NCI-H2107 treated with DMSO at 0.1 percent for 48 hours (cell line): ENCODE data around the gene VWA3B.
"Not testable (repeated sequence)": the region's sequence is repeated elsewhere in the genome, so short reads cannot be mapped to it uniquely, and the experiment has no call there.

ENCODE experiments used
- DNase-seq: peaks from one replicate; lab custom pipeline; 2025; ENCODE audit not compliant: unreplicated experiment; lab: John Stamatoyannopoulos, UW

The VWA3B gene

DNA sequence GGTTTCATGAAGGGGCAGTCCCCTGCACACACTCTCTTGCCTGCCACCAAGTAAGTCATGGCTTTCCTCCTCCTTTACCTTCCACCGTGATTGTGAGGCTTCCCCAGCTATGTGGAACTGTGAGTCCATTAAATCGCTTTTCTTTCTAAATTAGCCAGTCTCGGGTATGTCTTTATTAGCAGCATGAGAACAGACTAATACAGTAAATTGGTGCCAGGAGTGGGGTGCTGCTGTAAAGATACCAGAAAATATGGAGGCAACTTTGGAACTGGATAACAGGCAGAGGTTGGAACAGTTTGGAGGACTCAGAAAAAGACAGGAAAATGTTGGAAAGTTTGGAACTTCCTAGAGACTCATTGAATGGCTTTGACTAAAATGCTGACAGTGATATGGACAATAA, 233.2 kb downstream of the VWA3B start:
- not testable (repeated sequence) for DNase-seq

DNA sequence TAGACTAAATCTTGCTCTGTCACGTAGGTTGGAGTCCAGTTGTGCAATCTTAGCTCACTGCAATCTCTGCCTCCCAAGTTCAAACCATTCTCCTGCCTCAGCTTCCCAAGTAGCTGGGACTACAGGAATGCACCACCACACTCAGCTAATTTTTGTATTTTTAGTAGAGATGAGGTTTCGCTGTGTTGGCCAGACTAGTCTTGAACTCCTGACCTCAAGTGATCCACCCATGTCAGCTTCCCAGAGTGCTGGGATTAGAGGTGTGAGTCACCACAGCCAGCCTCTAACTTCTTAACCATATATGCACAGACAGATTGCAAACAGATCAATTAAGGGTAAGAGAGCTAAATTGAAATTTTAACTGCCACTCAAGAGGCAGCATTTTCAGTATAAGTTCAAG, 237.2 kb downstream of the VWA3B start:
- no peak for DNase-seq

DNA sequence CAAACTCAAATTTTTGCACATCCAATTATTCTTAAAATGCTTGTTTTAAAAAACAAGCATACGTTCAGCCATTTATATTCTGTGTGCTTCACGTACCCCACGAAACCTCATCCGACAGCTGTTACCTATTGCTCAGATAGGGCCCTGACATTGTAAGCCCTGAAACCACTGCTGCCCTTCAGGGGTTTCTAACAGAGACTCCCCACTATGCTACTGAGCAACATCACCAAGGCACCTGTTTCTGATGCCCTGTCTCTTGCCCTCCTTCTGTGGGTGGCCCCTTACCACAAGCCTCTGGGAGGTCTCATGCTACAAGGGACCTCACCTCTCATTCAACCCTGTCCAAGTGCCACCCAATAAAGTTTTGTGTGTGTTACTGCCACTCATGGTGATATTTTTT, 240.8 kb downstream of the VWA3B start:
- DNase-seq, result no peak

DNA sequence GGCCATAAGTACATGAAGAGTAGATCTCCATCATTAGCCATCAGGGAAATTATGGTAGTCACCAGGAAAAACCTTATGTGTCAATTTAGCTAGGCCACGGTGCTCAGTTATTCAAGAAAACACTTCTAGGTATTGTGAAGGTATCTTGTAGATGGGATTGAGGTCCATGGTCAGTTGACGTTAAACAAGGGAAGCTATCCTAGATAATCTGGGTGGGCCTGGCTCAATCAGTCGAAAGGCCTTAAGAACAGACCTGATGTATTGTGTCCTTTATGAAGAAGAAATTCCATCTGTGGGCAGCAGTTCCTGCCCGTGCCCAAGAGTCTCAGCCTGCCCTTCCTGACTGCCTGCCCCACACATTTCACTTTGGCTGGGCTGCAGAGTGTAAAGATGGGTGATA, 242.6 kb downstream of the VWA3B start:
- no peak for DNase-seq

DNA sequence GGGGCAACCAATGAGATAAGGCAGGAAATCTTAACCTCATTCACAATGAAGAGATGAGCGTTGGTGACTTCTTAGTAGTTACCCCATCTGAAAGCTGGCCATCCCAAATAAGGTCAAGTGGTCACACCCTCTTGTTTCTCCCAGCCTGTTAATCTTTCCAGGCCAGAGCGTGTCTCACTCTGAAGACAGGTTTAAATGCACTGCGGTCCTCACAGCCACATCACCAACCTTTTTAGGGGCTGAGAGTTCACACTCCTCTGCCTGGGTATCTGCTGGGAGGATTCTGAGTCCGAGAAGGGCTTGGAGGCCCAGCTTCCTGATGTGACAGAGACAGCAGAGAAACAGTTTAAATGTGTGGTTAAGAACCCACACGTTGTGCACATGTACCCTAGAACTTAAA, 246.0 kb downstream of the VWA3B start:
- no peak for DNase-seq

DNA sequence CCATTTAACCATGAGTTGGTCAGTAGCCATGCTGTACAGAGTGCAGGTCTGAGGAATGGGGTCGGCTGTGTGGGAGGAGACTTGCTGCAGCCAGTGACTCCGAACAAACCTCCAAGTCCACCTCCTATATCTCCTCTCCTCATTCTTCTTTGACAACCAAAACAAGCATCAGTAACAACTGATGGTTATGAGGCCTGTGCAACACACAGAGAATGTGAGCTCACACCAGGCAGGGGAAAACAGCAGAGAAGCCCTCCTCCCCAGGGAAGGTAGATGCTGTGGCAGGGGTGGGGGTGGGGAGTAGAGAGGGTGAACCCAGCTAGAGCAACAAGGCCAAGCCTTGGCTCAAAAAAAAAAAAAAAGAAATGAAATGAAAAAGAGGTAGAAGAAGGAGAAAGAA, 247.0 kb downstream of the VWA3B start:
- peak; percentile 6 for DNase-seq

DNA sequence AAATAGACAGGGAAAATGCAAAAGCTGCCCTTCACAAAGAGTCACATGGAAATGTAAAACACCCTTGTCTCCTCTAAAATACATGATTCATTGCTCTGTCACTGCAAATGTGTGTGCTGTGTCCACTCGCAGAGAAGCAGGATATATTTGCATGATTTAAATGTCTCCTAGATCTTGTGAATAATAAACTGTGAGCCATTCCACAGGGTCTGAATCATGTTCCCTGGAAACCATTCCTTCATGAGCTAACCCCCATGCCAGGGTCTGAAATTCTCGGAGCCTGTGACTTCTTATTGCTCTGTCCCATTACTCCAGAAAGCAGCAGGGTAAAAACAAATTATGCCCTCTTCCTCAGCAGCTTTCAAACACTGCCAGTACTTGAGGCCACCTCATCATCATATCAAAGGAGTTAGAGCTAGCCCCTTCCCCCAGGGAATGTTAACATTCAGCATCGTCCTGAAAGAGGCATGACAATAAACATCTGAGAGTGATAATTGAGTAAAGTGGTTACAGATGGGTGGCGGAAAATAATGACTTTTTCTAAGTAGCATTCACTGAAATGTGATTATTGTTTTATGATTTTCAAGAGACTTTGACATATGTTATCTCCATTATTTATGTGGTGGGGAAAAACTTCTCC, 247.6 kb downstream of the VWA3B start:
- DNase-seq, result peak; percentile 98

DNA sequence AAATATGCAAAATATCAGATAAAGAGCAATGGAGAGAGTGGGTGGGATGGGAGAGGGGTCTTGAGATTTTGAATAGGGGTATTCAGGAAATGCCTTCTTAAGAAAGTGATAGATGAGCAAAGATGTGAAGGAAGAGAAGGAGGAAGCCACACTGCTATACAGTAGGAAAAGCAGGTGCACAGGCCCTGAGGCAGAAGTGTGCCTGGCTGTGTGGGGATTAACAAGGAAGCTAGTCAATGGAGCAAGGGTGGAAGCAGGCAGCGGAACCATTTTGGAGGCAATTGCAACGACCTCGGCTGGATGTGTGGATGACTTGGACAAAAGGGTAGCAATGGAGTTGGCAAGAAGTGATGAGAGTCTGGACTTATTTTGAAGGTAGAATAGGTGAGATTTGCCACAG, 248.3 kb downstream of the VWA3B start:
- peak; percentile 46 for DNase-seq

DNA sequence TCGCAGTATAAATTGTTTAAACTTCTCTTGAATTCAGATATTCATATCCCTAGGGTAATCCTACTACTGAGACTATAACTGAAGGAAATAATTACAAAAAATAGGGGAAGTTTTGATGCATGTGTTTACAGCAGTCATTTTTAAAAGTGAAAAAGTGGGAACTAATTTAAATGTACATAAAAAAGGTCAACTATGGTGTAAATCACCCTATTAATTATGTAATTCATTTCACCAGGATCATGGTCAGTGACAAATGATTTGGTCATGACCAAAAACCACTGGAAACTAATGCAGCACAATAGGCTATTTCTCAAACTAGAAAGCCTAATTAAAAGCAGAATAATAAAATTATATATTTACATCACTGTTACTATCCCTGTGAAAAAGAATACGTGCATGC, 254.3 kb downstream of the VWA3B start:
- no peak for DNase-seq

DNA sequence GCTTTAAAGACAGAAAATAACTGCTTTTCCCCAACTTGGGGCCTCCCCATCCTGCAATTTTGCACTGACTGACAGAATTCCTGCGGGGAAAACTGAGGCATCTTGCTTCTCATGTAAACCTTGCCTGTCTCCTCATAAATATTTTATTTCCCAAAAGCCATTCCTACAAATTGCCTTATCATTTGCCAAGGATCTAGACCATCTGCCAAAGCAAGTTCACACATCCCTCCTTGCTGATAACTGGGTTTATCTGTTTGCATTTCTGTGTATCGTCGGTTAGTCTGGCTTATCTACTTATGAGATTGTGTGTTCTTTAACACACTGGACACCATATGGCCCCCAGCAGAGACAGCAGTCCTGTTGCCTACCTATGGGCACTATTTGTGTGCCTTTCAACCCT, 256.3 kb downstream of the VWA3B start:
- no peak for DNase-seq

DNA sequence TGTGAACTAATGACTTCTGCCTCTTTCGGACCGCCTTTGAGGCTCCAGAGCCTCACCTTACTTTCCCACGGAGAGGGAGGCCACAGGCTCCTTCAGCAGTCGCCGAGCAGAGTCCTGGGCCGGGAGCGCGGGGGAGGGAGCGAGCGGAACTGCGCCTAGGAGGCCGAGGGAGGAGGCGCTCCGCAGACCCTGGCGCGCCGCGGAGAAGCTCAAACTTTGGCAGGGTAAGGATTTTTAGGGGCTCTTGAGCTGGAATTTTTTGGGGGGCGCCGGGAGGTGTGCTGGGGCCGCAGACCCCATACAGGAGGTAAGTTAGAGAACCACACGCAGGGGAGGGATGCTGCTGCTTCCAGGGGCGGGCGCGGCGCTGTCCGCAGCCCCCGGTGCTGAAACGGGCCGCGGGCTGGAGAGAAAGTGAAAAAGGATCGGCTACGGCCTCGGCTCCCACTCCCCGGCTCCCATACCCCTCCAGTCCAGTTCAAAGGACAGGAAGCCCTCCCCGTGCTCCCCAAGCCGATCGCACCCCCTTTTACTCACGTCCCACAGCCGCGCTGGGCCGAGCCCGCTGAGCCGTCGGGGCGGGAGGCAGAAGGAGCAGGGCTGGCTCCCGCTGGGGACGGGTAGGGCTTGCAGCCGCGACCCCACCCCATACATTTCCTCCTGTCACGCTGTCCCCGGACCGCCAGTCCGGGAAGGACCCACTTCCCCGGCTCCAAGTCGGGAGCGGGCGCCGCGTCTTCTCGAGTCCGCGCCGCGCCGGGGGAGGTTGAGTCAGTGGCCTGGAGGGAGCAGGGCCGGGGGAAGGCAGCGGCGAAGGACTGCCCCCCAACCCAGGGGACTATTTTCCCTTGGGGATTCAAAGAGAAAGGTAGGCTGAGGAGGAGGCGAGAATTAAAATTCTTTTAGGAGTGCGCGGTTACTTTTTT, 259.6 kb downstream of the VWA3B start, which contains the start of gene CNGA3:
TSS of gene CNGA3 (plus strand) at position 146 of the 926 bp plus-strand sequence. CDS start 23,520 bp downstream, outside the sequence.
- no peak for DNase-seq

DNA sequence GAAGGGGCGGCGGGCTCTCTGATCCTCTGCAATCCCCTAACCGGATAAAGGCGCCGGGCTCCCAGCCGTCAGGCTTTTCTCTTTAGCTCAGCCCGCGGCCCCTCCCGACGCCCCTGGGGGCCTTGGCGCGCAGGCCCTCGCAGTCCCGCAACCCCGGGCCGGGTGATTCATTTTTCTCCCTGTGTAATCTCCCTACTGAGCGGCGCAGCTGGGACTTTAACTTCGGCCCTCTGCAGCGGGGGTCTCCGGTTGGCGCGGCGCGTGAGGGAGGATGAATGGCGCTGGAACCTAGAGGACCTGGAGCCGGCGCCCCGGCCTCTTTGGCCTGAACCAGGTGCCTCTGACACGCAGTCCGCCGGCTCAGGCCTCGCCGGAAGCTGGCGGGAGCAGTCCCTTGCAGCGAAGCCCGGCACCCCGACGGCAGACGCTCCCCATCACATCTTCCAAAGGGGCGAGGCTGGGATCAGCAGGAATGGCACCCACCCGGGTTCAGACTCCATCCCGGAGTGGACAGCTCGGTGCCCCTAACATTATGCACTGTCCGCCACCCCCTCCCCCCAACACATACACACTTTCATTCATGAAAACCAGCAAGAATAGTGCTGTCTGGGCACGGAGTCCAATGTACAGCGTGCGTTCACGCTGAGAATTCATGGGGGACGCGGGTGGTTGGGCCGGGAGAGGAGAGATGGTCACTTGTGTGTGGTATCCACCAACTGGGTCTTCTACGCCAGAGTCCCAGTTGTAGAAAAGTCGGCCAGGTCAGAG, 260.5 kb downstream of the VWA3B start:
- no peak for DNase-seq

DNA sequence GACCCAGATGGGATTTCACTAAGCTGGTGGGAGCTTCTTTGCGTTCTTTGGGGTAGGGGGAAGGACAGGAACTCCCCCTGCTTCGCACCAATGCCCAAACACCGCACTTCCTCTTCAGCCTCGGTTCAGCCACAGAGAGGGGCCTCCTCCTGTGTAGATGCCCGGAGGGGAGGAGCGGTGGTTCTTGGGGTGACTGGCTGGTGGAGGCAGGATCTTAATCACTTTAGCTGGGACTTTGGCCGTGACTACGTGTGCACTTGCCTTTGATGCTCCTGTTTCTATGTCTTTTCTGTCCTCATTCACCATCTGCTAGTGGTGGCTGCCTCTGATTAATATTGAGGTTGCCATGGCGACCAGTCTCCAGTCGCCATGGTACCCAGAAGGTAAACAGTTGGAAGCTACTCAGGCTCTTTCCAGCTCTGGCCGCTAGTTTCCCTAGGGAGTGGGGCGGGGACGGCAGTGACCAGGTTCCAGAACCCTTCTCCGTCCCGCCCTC, 261.1 kb downstream of the VWA3B start:
- DNase-seq, result no peak

DNA sequence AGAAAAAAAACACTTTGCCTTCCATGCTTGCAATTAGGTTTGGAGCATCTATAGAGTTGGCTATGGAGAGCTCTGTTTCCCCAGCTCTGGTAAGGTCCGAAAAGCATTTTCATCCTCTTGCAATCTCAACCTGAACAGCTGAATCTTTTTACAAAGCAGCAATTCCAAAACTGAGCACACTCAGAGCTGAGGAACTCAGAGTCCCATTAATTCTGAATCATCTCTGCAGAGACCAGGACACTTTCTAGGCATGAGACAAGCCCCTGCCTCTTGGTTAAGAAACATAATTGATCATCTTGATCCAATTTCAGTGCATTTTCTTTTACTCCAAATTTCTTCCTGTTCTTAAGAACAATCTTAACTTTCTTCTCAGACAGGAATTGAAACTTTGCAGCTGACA, 263.4 kb downstream of the VWA3B start:
- no peak for DNase-seq

DNA sequence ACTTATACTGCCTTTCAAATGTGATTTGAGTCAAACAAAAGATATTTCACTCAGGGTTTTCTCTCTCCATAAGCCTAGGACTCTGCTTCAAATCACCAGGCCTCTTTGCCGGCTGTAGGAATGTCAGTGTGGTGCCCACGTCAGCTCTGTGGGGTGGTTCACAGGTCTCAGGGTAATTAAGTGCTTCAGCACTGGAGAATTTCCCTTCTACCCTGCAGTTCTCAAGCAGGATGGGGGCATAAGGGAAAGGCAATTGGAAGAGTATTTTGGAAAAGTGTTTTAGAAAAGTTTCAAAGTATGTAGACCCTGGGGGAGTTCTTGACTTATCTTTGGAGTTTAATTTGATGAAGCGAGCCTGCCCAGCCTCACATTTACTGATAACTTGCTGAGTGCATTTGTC, 268.9 kb downstream of the VWA3B start:
- no peak for DNase-seq

DNA sequence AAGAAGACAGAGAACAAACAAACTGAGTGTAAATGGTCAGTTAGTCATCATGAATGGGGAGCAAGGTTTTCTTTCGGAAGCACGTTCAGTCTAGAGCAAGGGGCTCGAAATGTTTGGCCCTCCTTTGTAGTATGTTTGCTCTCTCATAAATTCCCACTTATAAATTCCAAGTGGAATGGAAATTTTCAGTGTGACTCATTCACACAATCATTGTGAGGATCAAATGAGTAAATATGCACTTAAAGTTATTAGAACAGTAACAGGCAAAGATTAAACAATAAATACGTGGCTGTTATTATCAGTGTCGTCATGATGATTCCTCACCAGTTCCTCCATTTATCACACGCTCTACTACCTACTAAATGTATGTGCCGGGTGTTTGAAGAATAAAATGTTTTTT, 269.8 kb downstream of the VWA3B start:
- no peak for DNase-seq

DNA sequence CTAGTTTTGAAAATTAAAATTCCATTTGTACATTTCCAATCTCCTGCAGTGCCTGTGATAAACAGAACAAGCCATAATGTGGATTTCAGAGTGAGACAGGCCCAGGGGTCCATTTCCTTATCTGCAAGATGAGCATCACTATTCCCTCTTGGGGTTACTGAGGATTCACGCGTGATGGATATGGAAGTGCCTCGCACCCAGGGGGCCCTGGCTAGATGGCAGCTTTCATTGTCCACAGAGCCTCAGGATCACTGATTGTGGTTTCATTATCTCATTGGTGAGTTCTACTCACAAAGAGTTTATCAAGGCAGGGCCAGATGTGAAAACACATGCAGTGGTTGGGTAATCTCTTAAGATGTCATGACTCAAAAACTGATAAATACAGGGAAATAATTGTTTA, 270.9 kb downstream of the VWA3B start:
- DNase-seq, result no peak

DNA sequence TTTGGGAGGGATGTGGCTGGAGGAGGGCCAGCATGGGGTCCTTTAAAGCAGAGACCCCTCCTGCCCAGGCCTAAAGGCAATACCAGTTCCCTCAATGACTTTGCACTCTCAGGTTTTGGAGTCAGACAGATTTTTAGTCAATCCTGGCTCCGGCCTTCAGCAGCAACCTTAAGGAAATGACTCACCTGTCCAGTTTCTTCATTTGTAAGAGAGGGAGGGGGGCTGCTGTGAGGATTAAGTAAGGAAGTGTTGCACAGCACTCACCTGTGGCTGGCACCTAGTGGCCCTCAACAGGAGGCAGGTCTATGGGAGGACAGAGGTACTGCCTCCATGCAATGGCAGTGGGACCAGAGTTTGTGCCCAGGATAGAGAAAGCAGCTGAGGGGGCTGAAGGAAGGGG, 273.0 kb downstream of the VWA3B start:
- DNase-seq, result no peak
